HepG2 (cell line): ENCODE results near the gene SEMA3B. TPM values are rescaled to one million over a fixed set of nuclear protein-coding genes. Genes with fewer than 3 reads are reported as not detected.

ENCODE experiments used
- ARHGAP35 ChIP-seq: sonication (generic); formaldehyde crosslinking; IDR thresholded peaks from 2 replicates; pipeline ENCODE4 v1.9.0; 2022; ENCODE audit warnings: mild to moderate bottlenecking, inconsistent platforms, moderate library complexity, missing genetic modification reagents, borderline replicate concordance
- ARNT2 ChIP-seq: sonication (generic); formaldehyde crosslinking; IDR thresholded peaks from 2 replicates; pipeline ENCODE4 v1.8.0; 2022; ENCODE audit warnings: mild to moderate bottlenecking, low read depth, missing genetic modification reagents, moderate library complexity
- FOXA3 ChIP-seq: IDR thresholded peaks from 2 replicates; pipeline ENCODE4 v1.6.1; 2016; ENCODE audit warnings: missing genetic modification reagents, missing compliant biosample characterization
- HDAC6 ChIP-seq: fragments of 200-600 bp; sonication (generic); IDR thresholded peaks from 2 replicates; pipeline ENCODE4 v1.7.0; 2017; ENCODE audit warnings: mild to moderate bottlenecking, antibody characterized with exemption, low read length, low read depth
- HNRNPLL ChIP-seq: fragments of 200-400 bp; formaldehyde crosslinking; IDR thresholded peaks from 2 replicates; pipeline ENCODE4 v1.6.1; 2017; ENCODE audit warnings: mild to moderate bottlenecking, low read depth, low read length; ENCODE audit not compliant: poor library complexity, severe bottlenecking
- HNRNPUL1 ChIP-seq: fragments of 200-400 bp; formaldehyde crosslinking; IDR thresholded peaks from 2 replicates; pipeline ENCODE4 v1.6.1; 2017; ENCODE audit warnings: low read depth, mild to moderate bottlenecking, low read length, moderate library complexity
- PAWR ChIP-seq: sonication (generic); formaldehyde crosslinking; IDR thresholded peaks from 2 replicates; pipeline ENCODE4 v1.4.0; 2020; ENCODE audit warnings: missing genetic modification reagents, mild to moderate bottlenecking, borderline replicate concordance
- POGZ ChIP-seq: sonication (generic); formaldehyde crosslinking; IDR thresholded peaks from 2 replicates; pipeline ENCODE4 v1.4.0; 2020; ENCODE audit warnings: mild to moderate bottlenecking, missing genetic modification reagents
- ZNF136 ChIP-seq: sonication (generic); formaldehyde crosslinking; IDR thresholded peaks from 2 replicates; pipeline ENCODE4 v1.8.1; 2022; ENCODE audit warnings: low read depth, mild to moderate bottlenecking, moderate library complexity, missing genetic modification reagents
- ZNF160 ChIP-seq: sonication (generic); formaldehyde crosslinking; IDR thresholded peaks from 2 replicates; pipeline ENCODE4 v1.8.0; 2022; ENCODE audit warnings: mild to moderate bottlenecking, inconsistent platforms, missing genetic modification reagents
- ZNF546 ChIP-seq: sonication (generic); formaldehyde crosslinking; conservative IDR thresholded peaks from 2 replicates; pipeline ENCODE4 v1.8.1; 2023; ENCODE audit warnings: mild to moderate bottlenecking, missing genetic modification reagents
- ZNF720 ChIP-seq: sonication (generic); formaldehyde crosslinking; IDR thresholded peaks from 2 replicates; pipeline ENCODE4 v1.4.0; 2020; ENCODE audit warnings: missing genetic modification reagents
- ZNF737 ChIP-seq: sonication (generic); formaldehyde crosslinking; IDR thresholded peaks from 2 replicates; pipeline ENCODE4 v1.5.0; 2020; ENCODE audit warnings: missing genetic modification reagents, mild to moderate bottlenecking, borderline replicate concordance
- ZNF777 ChIP-seq: sonication (generic); formaldehyde crosslinking; IDR thresholded peaks from 2 replicates; pipeline ENCODE4 v1.4.0; 2020; ENCODE audit warnings: missing genetic modification reagents
- polyA plus RNA-seq, 8 experiments: library from polyadenylated mRNA; depleted of rRNA in 3 of 8; stranded (reverse) in 7 of 8; unstranded in 1 of 8; fragments of >200 nt; fragmentation: Illumina TruSeq in 4 of 8; extraction: Trizol in 4 of 8; gene quantifications; 2 replicates each; pipeline versions ENCODE4 v1.2.1 to v1.2.3, GENCODE V29; 2011 to 2016; ENCODE audit warnings: low read depth in 4 of 8, missing spikeins in 1 of 8, mixed read lengths in 1 of 8; ENCODE audit not compliant: insufficient read depth in 1 of 8
- total RNA-seq, 5 experiments: library from RNA; depleted of rRNA; stranded (reverse); fragments of >200 nt; fragmentation: Illumina TruSeq; extraction: Trizol; gene quantifications; 2 replicates each; pipeline ENCODE4 v1.2.3, GENCODE V29; 2016; ENCODE audit warnings: low read depth in 1 of 5
- TF ChIP-seq, protein P1 (sequence below): sonication (generic); formaldehyde crosslinking; IDR thresholded peaks from 2 replicates; pipeline ENCODE4 v1.4.0; 2020; ENCODE audit warnings: low read depth, missing genetic modification reagents
- TF ChIP-seq, protein P2 (sequence below): sonication (generic); formaldehyde crosslinking; IDR thresholded peaks from 2 replicates; pipeline ENCODE4 v1.4.0; 2020; ENCODE audit warnings: missing genetic modification reagents, borderline replicate concordance
- TF ChIP-seq, protein P3 (sequence below): IDR thresholded peaks from 2 replicates; pipeline ENCODE4 v1.6.1; 2018; ENCODE audit warnings: missing genetic modification reagents, mild to moderate bottlenecking, missing compliant biosample characterization
- TF ChIP-seq, protein P4 (sequence below): sonication (generic); formaldehyde crosslinking; IDR thresholded peaks from 2 replicates; pipeline ENCODE4 v1.4.0; 2020; ENCODE audit warnings: missing genetic modification reagents

Gene SEMA3B
- total and polyA plus RNA-seq, 2 of the 13 experiments (the other 11 are each of a cell fraction or from before 2014, with no cell fraction given) = 93.2 to 158 TPM

DNA sequence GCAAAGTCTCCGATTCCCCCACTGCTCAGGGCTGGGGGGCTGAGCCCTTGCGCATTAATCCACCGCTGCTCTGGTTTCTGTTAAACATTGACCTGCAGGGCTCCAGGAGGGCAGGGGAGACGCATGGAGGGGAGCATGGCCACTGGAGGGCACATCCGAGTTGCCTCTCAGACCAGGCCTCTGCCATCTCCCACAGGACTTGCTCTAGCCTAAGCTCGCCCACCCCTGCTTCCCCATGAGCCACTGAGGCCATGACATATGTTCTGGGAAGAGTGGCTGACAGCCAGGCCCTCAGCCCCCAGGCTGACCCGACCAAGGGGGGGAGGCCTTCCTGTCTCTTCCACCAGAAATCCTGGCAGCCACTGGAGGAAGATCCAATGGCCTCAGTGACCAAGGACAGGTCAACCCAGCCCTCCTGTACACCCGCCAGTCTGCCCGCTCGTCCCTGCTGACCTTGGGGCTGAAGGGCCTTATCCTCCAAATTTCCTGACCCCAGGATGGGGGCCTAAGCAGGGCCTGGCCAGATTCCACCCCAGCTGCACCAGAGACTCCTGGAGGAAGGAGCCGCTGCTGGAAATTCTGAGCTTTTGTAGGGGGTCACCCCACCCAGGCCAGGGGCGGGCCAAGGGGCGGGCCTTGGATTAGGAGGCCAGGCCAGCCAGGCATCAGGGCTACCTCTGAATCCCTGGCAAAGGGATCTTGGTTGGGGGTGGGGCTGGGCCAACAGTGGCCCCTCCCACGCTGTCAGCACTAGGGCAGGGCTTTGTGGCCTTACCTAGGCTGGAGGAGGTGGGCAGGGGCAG lies 34.3 kb downstream of the SEMA3B start, which contains the start of gene HYAL1 (continued):
- TF ChIP-seq, protein P1, sequence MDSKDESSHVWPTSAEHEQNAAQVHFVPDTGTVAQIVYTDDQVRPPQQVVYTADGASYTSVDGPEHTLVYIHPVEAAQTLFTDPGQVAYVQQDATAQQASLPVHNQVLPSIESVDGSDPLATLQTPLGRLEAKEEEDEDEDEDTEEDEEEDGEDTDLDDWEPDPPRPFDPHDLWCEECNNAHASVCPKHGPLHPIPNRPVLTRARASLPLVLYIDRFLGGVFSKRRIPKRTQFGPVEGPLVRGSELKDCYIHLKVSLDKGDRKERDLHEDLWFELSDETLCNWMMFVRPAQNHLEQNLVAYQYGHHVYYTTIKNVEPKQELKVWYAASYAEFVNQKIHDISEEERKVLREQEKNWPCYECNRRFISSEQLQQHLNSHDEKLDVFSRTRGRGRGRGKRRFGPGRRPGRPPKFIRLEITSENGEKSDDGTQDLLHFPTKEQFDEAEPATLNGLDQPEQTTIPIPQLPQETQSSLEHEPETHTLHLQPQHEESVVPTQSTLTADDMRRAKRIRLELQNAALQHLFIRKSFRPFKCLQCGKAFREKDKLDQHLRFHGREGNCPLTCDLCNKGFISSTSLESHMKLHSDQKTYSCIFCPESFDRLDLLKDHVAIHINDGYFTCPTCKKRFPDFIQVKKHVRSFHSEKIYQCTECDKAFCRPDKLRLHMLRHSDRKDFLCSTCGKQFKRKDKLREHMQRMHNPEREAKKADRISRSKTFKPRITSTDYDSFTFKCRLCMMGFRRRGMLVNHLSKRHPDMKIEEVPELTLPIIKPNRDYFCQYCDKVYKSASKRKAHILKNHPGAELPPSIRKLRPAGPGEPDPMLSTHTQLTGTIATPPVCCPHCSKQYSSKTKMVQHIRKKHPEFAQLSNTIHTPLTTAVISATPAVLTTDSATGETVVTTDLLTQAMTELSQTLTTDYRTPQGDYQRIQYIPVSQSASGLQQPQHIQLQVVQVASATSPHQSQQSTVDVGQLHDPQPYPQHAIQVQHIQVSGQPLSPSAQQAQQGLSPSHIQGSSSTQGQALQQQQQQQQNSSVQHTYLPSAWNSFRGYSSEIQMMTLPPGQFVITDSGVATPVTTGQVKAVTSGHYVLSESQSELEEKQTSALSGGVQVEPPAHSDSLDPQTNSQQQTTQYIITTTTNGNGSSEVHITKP (CRISPR knock-in tag) = peak; percentile 82; the same call in 1 of the 2 replicates
- TF ChIP-seq, protein P2, sequence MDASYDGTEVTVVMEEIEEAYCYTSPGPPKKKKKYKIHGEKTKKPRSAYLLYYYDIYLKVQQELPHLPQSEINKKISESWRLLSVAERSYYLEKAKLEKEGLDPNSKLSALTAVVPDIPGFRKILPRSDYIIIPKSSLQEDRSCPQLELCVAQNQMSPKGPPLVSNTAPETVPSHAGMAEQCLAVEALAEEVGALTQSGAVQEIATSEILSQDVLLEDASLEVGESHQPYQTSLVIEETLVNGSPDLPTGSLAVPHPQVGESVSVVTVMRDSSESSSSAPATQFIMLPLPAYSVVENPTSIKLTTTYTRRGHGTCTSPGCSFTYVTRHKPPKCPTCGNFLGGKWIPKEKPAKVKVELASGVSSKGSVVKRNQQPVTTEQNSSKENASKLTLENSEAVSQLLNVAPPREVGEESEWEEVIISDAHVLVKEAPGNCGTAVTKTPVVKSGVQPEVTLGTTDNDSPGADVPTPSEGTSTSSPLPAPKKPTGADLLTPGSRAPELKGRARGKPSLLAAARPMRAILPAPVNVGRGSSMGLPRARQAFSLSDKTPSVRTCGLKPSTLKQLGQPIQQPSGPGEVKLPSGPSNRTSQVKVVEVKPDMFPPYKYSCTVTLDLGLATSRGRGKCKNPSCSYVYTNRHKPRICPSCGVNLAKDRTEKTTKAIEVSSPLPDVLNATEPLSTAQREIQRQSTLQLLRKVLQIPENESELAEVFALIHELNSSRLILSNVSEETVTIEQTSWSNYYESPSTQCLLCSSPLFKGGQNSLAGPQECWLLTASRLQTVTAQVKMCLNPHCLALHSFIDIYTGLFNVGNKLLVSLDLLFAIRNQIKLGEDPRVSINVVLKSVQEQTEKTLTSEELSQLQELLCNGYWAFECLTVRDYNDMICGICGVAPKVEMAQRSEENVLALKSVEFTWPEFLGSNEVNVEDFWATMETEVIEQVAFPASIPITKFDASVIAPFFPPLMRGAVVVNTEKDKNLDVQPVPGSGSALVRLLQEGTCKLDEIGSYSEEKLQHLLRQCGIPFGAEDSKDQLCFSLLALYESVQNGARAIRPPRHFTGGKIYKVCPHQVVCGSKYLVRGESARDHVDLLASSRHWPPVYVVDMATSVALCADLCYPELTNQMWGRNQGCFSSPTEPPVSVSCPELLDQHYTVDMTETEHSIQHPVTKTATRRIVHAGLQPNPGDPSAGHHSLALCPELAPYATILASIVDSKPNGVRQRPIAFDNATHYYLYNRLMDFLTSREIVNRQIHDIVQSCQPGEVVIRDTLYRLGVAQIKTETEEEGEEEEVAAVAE (CRISPR knock-in tag) = no peak
- TF ChIP-seq ZNF737 (CRISPR knock-in tag) (no peak), ARHGAP35 (peak; percentile 90; the same call in 1 of the 2 replicates), ARNT2 (CRISPR knock-in tag) (0 out of 2 replicates have a peak, but pooled peaks have one; percentile 24), ZNF777 (CRISPR knock-in tag) (no peak), ZNF136 (CRISPR knock-in tag) (0 out of 2 replicates have a peak, but pooled peaks have one; percentile 12), PAWR (CRISPR knock-in tag) (no peak), ZNF160 (CRISPR knock-in tag) (peak; percentile 82; the same call in 1 of the 2 replicates), POGZ (peak; percentile 56), HNRNPLL (peak; percentile 34), ZNF546 (CRISPR knock-in tag) (no peak; the same call in 1 of the 2 replicates), FOXA3 (peak; percentile 15; the same call in 1 of the 2 replicates), ZNF720 (CRISPR knock-in tag) (no peak), HDAC6 (no peak), HNRNPUL1 (no peak)
- TF ChIP-seq, protein P3, sequence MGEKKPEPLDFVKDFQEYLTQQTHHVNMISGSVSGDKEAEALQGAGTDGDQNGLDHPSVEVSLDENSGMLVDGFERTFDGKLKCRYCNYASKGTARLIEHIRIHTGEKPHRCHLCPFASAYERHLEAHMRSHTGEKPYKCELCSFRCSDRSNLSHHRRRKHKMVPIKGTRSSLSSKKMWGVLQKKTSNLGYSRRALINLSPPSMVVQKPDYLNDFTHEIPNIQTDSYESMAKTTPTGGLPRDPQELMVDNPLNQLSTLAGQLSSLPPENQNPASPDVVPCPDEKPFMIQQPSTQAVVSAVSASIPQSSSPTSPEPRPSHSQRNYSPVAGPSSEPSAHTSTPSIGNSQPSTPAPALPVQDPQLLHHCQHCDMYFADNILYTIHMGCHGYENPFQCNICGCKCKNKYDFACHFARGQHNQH = peak; percentile 44
- TF ChIP-seq, protein P4, sequence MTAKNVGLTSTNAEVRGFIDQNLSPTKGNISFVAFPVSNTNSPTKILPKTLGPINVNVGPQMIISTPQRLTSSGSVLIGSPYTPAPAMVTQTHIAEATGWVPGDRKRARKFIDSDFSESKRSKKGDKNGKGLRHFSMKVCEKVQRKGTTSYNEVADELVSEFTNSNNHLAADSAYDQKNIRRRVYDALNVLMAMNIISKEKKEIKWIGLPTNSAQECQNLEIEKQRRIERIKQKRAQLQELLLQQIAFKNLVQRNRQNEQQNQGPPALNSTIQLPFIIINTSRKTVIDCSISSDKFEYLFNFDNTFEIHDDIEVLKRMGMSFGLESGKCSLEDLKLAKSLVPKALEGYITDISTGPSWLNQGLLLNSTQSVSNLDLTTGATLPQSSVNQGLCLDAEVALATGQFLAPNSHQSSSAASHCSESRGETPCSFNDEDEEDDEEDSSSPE (CRISPR knock-in tag) = peak; percentile 27; the same call in 1 of the 2 replicates
